AG09319 (cell line): ENCODE data around the gene NR5A2.

ENCODE experiments used
- DNase-seq: peaks from one replicate; pipeline ENCODE4 v3.0.0-alpha.2; 2010; ENCODE audit warnings: low read depth; ENCODE audit errors: extremely low read depth
- CTCF ChIP-seq: IDR thresholded peaks from 2 replicates; pipeline ENCODE4 v1.5.1; 2011; ENCODE audit warnings: low read depth, mild to moderate bottlenecking, inconsistent platforms, low read length, moderate library complexity

NR5A2 gene

GRCh38 chr1:200206340-200206739 is 178.8 kb downstream of the NR5A2 start:
- TF ChIP-seq CTCF, result no peak
- no peak for DNase-seq

- DNase-seq, result no peak
- TF ChIP-seq CTCF, result no peak
Observed at GRCh38 chr1:200206761-200207160, 179.3 kb downstream of the NR5A2 start.

GRCh38 chr1:200207711-200208126 is 180.2 kb downstream of the NR5A2 start:
- DNase-seq, result no peak
- TF ChIP-seq CTCF, result no peak

GRCh38 chr1:200211157-200211556 is 183.6 kb downstream of the NR5A2 start:
- TF ChIP-seq CTCF, result no peak
- no peak for DNase-seq

GRCh38 chr1:200213392-200213791 is 185.9 kb downstream of the NR5A2 start:
- TF ChIP-seq CTCF, result no peak

GRCh38 chr1:200213921-200214320 is 186.4 kb downstream of the NR5A2 start:
- no peak for TF ChIP-seq CTCF
- DNase-seq, result no peak

More at GRCh38 chr1:200213392-200213791, 185.9 kb downstream of the NR5A2 start:
- no peak for DNase-seq

GRCh38 chr1:200215350-200215749 is 187.8 kb downstream of the NR5A2 start:
- no peak for DNase-seq
- TF ChIP-seq CTCF, result no peak

GRCh38 chr1:200217703-200218102 is 190.2 kb downstream of the NR5A2 start:
- no peak for TF ChIP-seq CTCF
- no peak for DNase-seq
